ENCODE measurements around the gene PARD6B. TPM values are rescaled to one million over a fixed set of nuclear protein-coding genes. Genes with fewer than 3 reads are reported as not detected.

Gene PARD6B
- total and polyA plus RNA-seq, 2 of the 13 experiments (the other 11 are each of a cell fraction or from before 2014, with no cell fraction given): 6.9 to 22.2 TPM

- 34% methylated on average over 8 of the region's 8 CpGs for WGBS (ENCODE audit: low lambda C conversion rate)
- POLR2A ChIA-PET: no interaction called here
- intact Hi-C loops (cut with micrococcal nuclease; ENCODE audit: unreplicated experiment): no loop called here
- no TSS peak for BruUV-seq (replicated peaks)
- CTCF ChIA-PET (ENCODE audit: low intra/inter-chr PET ratio, low total read pairs): no interaction called here
- H3K4me2 ChIP-seq (ENCODE audit: low read depth, low read length): no peak overlapping the region
- H3K4me1 ChIP-seq (ENCODE audit: insufficient read depth, low read length): peaks cover 45% of the 10 kb centered on the region
- H2AFZ ChIP-seq (ENCODE audit: low read length): no peak overlapping the region
- no peaks in the 10 kb centered on the region for H3K36me3 ChIP-seq (replicated peaks in 1 of 2; ENCODE audit: control insufficient read depth in 1 of 2, insufficient read depth in 2 of 2, low read length in 2 of 2)
- no peak overlapping the region for H3K27ac ChIP-seq (ENCODE audit: extremely low read length, insufficient read depth, low read length)
- in situ Hi-C loops (cut with HindIII; ENCODE audit: extremely low pct_ligation_motif_present, low pct_unique_long_range_greater_than_20kb): no loop called here
- no peaks in the 10 kb centered on the region for H3K79me2 ChIP-seq (ENCODE audit: insufficient read depth, low read length)
- H3K9ac ChIP-seq (ENCODE audit: insufficient read depth, low read depth, low read length): no peak overlapping the region
- H3K27me3 ChIP-seq (ENCODE audit: control insufficient read depth in 1 of 2, insufficient read depth in 2 of 2, low read length in 2 of 2): peaks cover 2 to 4% of the 10 kb centered on the region in 2 experiments; a peak in 2 of 5 replicates
- no peak for ATAC-seq
- no peak for FAIRE-seq
- no peak for DNase-seq (ENCODE audit: low spot score)
- no peaks in the 10 kb centered on the region for H3K9me3 ChIP-seq (ENCODE audit: low read length)
- H3K4me3 ChIP-seq (replicated peaks in 1 of 3; ENCODE audit: insufficient read depth in 1 of 3, low read depth in 2 of 3, low read length in 3 of 3): no peak overlapping the region
- no peak for TF ChIP-seq PREB (CRISPR knock-in tag; IDR thresholded peaks at IDR 0.05)
- TF ChIP-seq ZNF770 (CRISPR knock-in tag; IDR thresholded peaks at IDR 0.05): peak; percentile 44; the same call in 1 of the 2 replicates
- no peaks in the 10 kb centered on the region for H4K20me1 ChIP-seq (ENCODE audit: insufficient read depth, low read length)
Measured at GRCh38 chr20:50708845-50709635, 22.3 kb upstream of the PARD6B start.

GRCh38 chr20:50709636-50709973 lies 21.8 kb upstream of the PARD6B start:
- peak; percentile 92; the same call in 1 of the 2 replicates for TF ChIP-seq FOXO4 (CRISPR knock-in tag; conservative IDR thresholded peaks at IDR 0.05)
- TF ChIP-seq ELK4 (CRISPR knock-in tag; IDR thresholded peaks at IDR 0.05; ENCODE audit: borderline replicate concordance): no peak
- intact Hi-C loops (cut with micrococcal nuclease; ENCODE audit: unreplicated experiment) (no loop called here), in situ Hi-C loops (cut with HindIII; ENCODE audit: extremely low pct_ligation_motif_present, low pct_unique_long_range_greater_than_20kb) (no loop called here)
- no peak overlapping the region for H3K9ac ChIP-seq (ENCODE audit: insufficient read depth, low read depth, low read length)
- peaks cover 1 to 2% of the 10 kb centered on the region in 2 experiments; a peak in 2 of 5 replicates for H3K27me3 ChIP-seq (ENCODE audit: control insufficient read depth in 1 of 2, insufficient read depth in 2 of 2, low read length in 2 of 2)
- CTCF ChIA-PET (ENCODE audit: low intra/inter-chr PET ratio, low total read pairs): no interaction called here
- H3K4me2 ChIP-seq (ENCODE audit: low read depth, low read length): no peak overlapping the region
- no peak for DNase-seq (ENCODE audit: low spot score)
- no peaks in the 10 kb centered on the region for H4K20me1 ChIP-seq (ENCODE audit: insufficient read depth, low read length)
- POLR2A ChIA-PET: no interaction called here
- ATAC-seq: no peak
- no peak overlapping the region for H2AFZ ChIP-seq (ENCODE audit: low read length)
- H3K36me3 ChIP-seq (replicated peaks in 1 of 2; ENCODE audit: control insufficient read depth in 1 of 2, insufficient read depth in 2 of 2, low read length in 2 of 2): no peaks in the 10 kb centered on the region
- 37% methylated on average over 5 of the region's 5 CpGs for WGBS (ENCODE audit: low lambda C conversion rate)
- no peaks in the 10 kb centered on the region for H3K79me2 ChIP-seq (ENCODE audit: insufficient read depth, low read length)
- no peak for FAIRE-seq
- H3K9me3 ChIP-seq (ENCODE audit: low read length): no peaks in the 10 kb centered on the region
- H3K4me1 ChIP-seq (ENCODE audit: insufficient read depth, low read length): peaks cover 46% of the 10 kb centered on the region
- H3K27ac ChIP-seq (ENCODE audit: extremely low read length, insufficient read depth, low read length): no peak overlapping the region
- no peak overlapping the region for H3K4me3 ChIP-seq (replicated peaks in 1 of 3; ENCODE audit: insufficient read depth in 1 of 3, low read depth in 2 of 3, low read length in 3 of 3)
- BruUV-seq (replicated peaks): no TSS peak

Measured in HepG2 (cell line).